Activated CD4-positive, alpha-beta T cell treated with anti-CD3 and anti-CD28 coated beads for 36 hours (primary cell): ENCODE results near the gene CAMK2G. TPM values are rescaled to one million over a fixed set of nuclear protein-coding genes. Genes with fewer than 3 reads are reported as not detected.
A peak's percentile ranks its signal among the peaks of the same experiment; 100 is the strongest.

ENCODE experiments used
- ATAC-seq: fragments of 200-7000 bp; cut with Tn5 transposase; one replicate; pipeline ENCODE4 v1.10.0; 2021; ENCODE audit warnings: mild to moderate bottlenecking, moderate library complexity
- CTCF ChIA-PET: fragments of 350-600 bp; sonication (Branson Sonifier 250); formaldehyde crosslinking; loops from one replicate; lab custom pipeline; 2021; ENCODE audit warnings: antibody characterized with exemption; lab: Charles Lee
- POLR2A ChIA-PET: fragments of 350-600 bp; sonication (Branson Sonifier 250); formaldehyde crosslinking; loops from one replicate; lab custom pipeline; 2021; ENCODE audit warnings: antibody characterized with exemption, inconsistent platforms; lab: Charles Lee
- DNase-seq: peaks from one replicate; pipeline ENCODE4 v3.0.0-alpha.2; 2020
- H3K27ac Mint-ChIP-seq: one replicate; pipeline ENCODE4 v1.8.0; 2021; ENCODE audit warnings: mixed read lengths
- H3K27me3 Mint-ChIP-seq: one replicate; pipeline ENCODE4 v1.8.0; 2021; ENCODE audit warnings: mixed read lengths
- H3K36me3 Mint-ChIP-seq: one replicate; pipeline ENCODE4 v1.8.0; 2021; ENCODE audit warnings: low read depth, mixed read lengths
- H3K4me1 Mint-ChIP-seq: one replicate; pipeline ENCODE4 v1.8.0; 2021; ENCODE audit warnings: mixed read lengths
- H3K4me3 Mint-ChIP-seq: one replicate; pipeline ENCODE4 v1.8.0; 2021; ENCODE audit warnings: mild to moderate bottlenecking, moderate library complexity, mixed read lengths
- H3K9me3 Mint-ChIP-seq: one replicate; pipeline ENCODE4 v1.8.0; 2021; ENCODE audit warnings: low read depth, mixed read lengths
- intact Hi-C, 2 experiments: fragments of 100-400 bp; cut with DNase I in 1 of 2; cut with micrococcal nuclease in 1 of 2; formaldehyde crosslinking; loops; one replicate each; pipeline versions ENCODE4 v1.14.2 to v1.15.1; 2022 to 2024; cut with DNase I, micrococcal nuclease
- total RNA-seq, 2 experiments: library from RNA; stranded (reverse); gene quantifications; one replicate each; pipeline ENCODE4 v1.2.3, GENCODE V29; 2021

The CAMK2G gene
- total RNA-seq, 2 experiments from 2014 or later: 16.4 to 19.4 TPM

- ChIA-PET POLR2A (interaction anchor here (0.6 to 2.0 kb wide), 6 partner anchors 9 to 41 kb away, joined by 3 to 8 read pairs (median 5); no protein-coding TSS in a partner anchor), CTCF (interaction anchor here (0.6 to 3.5 kb wide), 10 partner anchors 9 to 406 kb away, joined by 3 to 22 read pairs (median 4); partner anchors contain the start of genes CHCHD1 and ZSWIM8)
- Mint-ChIP-seq H3K27ac (peak overlapping the region; percentile 91), H3K27me3 (no peaks in the 10 kb centered on the region), H3K4me3 (peak overlapping the region; percentile 86), H3K9me3 (no peaks in the 10 kb centered on the region), H3K36me3 (peaks cover 74% of the 10 kb centered on the region), H3K4me1 (peaks cover 48% of the 10 kb centered on the region)
- ATAC-seq: peak; percentile 1
- intact Hi-C loops: loop anchor here (1.0 to 5.0 kb wide), 7 partner anchors 10 to 144 kb away; partner anchors contain the start of genes NDST2 (in 2 of the 2), SEC24C (in 2 of the 2) and ZSWIM8 (in 2 of the 2)
- DNase-seq: peak; percentile 86
These were observed 102.6 kb downstream of the CAMK2G start for GRCh38 chr10:73771722-73772280.

DNA sequence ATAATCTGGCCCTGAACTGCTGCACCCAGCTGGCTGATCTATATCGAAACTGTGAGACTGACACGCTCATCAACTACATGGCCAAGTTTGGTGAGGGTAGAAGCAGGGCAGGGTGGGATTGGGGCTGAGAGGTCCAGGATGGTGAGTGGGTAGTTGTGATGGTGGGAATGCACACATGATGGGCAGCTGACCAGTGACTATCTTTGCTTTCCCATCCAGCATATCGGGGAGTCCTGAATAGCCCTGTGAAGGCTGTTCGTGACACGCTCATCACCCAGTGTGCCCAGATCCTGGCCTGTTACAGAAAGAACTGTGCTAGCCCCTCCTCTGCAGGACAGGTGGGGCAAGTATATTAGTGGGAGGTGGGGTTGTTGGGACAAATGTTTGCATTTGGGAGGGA is 105.0 kb downstream of the CAMK2G start:
- Mint-ChIP-seq H3K4me1 (peaks cover 36% of the 10 kb centered on the region), H3K27ac (peak overlapping the region; percentile 76), H3K36me3 (peaks cover 76% of the 10 kb centered on the region), H3K27me3 (no peaks in the 10 kb centered on the region), H3K4me3 (no peak overlapping the region), H3K9me3 (no peaks in the 10 kb centered on the region)
- intact Hi-C loops: no loop called here
- POLR2A ChIA-PET: interaction anchor here (0.5 to 1.2 kb wide), 2 partner anchors 17 to 24 kb away, joined by 3 to 5 read pairs; partner anchors contain the start of gene SEC24C
- ATAC-seq (no peak), DNase-seq (no peak)
- CTCF ChIA-PET: interaction anchor here (1.0 to 2.4 kb wide), 7 partner anchors 10 to 171 kb away, joined by 3 to 7 read pairs (median 6); no protein-coding TSS in a partner anchor

DNA sequence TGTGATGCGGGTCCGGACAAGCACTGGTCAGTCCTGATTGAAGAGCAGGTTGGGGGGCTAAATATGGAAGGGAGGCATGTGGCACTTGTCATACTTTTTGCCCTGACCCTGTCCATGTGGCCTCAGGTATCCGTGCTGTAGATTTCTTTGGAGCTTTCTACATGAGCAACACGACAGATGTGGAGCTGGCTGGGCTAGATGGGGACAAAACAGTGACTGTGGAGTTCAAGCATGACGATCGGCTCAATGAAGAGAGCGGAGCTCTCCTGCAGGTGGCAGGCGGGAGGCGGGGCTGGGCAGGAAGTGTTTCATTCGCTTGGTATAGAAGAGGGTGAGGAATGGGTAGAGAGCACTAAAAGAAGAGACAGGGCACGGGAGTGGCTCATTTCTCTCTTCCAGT is 105.5 kb downstream of the CAMK2G start:
- POLR2A ChIA-PET: interaction anchor here (0.6 to 1.2 kb wide), 2 partner anchors 24 to 41 kb away, joined by 3 to 5 read pairs; partner anchors contain the start of gene SEC24C
- peaks cover 34% of the 10 kb centered on the region for H3K4me1 Mint-ChIP-seq
- intact Hi-C loops: no loop called here
- H3K9me3 Mint-ChIP-seq: no peaks in the 10 kb centered on the region
- peak; percentile 84 for DNase-seq
- H3K4me3 Mint-ChIP-seq: no peak overlapping the region
- CTCF ChIA-PET: interaction anchor here (0.6 to 2.4 kb wide), 10 partner anchors 11 to 1251 kb away, joined by 3 to 7 read pairs (median 4); partner anchors contain the start of gene CHCHD1
- H3K36me3 Mint-ChIP-seq: peaks cover 76% of the 10 kb centered on the region
- peak; percentile 50 for ATAC-seq
- H3K27me3 Mint-ChIP-seq: no peaks in the 10 kb centered on the region
- peak overlapping the region; percentile 76 for H3K27ac Mint-ChIP-seq

DNA sequence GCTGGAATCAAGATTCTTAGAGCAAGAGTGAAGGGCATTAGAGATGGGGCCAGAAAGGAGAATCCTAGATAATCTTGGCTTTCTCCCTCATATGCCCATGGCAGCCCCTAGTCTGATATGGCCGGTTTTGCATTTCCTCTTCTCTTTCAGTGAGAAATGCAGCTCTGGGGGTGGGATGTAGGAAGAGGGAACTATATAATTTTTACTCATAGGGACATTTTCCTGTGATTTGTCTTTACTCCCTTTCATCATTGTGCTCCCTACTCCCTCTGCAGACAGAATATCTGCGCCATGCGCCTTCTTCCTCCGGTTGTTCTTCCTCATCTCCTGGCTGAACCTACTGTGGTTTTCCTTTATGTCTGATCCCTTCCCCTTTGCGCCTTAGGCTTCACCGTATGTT is 109.3 kb downstream of the CAMK2G start:
- ATAC-seq (no peak), DNase-seq (no peak)
- Mint-ChIP-seq H3K4me3 (no peak overlapping the region), H3K9me3 (no peaks in the 10 kb centered on the region), H3K27ac (peak overlapping the region; percentile 44), H3K36me3 (peaks cover 81% of the 10 kb centered on the region), H3K27me3 (no peaks in the 10 kb centered on the region), H3K4me1 (peaks cover 43% of the 10 kb centered on the region)
- POLR2A ChIA-PET: no interaction called here
- intact Hi-C loops: no loop called here
- CTCF ChIA-PET: no interaction called here

DNA sequence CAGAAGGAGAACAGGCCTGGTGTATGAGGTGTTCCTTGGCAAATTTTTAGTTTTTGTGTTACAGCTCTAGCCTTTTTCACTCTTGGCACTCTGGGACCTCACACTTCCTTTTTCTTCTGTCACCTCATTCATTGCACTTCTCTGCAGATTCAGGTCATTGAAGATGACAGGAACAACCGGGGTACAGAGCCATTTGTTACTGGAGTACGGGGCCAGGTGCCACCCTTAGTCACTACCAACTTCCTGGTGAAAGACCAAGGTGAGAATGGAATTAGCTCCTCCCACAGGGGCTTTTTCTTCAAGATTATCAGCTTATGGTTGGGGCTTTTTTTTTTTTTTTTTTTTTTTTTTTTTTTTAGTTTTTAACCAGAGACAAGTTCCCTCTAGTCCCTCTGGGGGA is 111.0 kb downstream of the CAMK2G start:
- CTCF ChIA-PET: interaction anchor here (0.8 to 1.5 kb wide), 4 partner anchors 8 to 123 kb away, joined by 3 to 5 read pairs (median 4); a partner anchor contains a TSS
- ATAC-seq (peak; percentile 40), DNase-seq (peak; percentile 27)
- H3K36me3 Mint-ChIP-seq: peaks cover 77% of the 10 kb centered on the region
- intact Hi-C loops: no loop called here
- no peaks in the 10 kb centered on the region for H3K27me3 Mint-ChIP-seq
- peaks cover 50% of the 10 kb centered on the region for H3K4me1 Mint-ChIP-seq
- peak overlapping the region; percentile 81 for H3K27ac Mint-ChIP-seq
- POLR2A ChIA-PET: interaction anchor here (0.6 to 1.1 kb wide), 2 partner anchors 9 to 408 kb away, joined by 5 to 6 read pairs; a partner anchor contains a TSS
- no peaks in the 10 kb centered on the region for H3K9me3 Mint-ChIP-seq
- H3K4me3 Mint-ChIP-seq: no peak overlapping the region

- no peaks in the 10 kb centered on the region for H3K27me3 Mint-ChIP-seq
- no peak overlapping the region for H3K4me3 Mint-ChIP-seq
- H3K27ac Mint-ChIP-seq: peak overlapping the region; percentile 81
- DNase-seq: peak; percentile 50
- peaks cover 75% of the 10 kb centered on the region for H3K36me3 Mint-ChIP-seq
- CTCF ChIA-PET: interaction anchor here (0.8 to 1.5 kb wide), 4 partner anchors 9 to 123 kb away, joined by 3 to 5 read pairs (median 4); a partner anchor contains a TSS
- H3K4me1 Mint-ChIP-seq: peaks cover 53% of the 10 kb centered on the region
- POLR2A ChIA-PET: interaction anchor here (1.1 kb wide), 1 partner anchor 9 kb away, joined by 5 read pairs; a partner anchor contains a TSS
- ATAC-seq: peak; percentile 64
- intact Hi-C loops: no loop called here
- H3K9me3 Mint-ChIP-seq: no peaks in the 10 kb centered on the region
These were observed 111.4 kb downstream of the CAMK2G start for GRCh38 chr10:73762915-73763314.

Other genes starting within 250 kb of the CAMK2G start
- gene MYOZ1, start 233.1 kb downstream of the CAMK2G start, total RNA-seq: not detected
- not detected for gene SYNPO2L, start 218.5 kb downstream of the CAMK2G start, total RNA-seq
- gene AGAP5, start 176.4 kb downstream of the CAMK2G start, total RNA-seq: 10 to 100 TPM in 1 of 2 experiments, 1 to 10 TPM in 1; 7.1 to 10.3 TPM
- 10 to 100 TPM; 84.6 to 88.2 TPM for gene SEC24C, start 130.2 kb downstream of the CAMK2G start, total RNA-seq
- 10 to 100 TPM; 12.7 to 37.1 TPM for gene CHCHD1, start 92.5 kb downstream of the CAMK2G start, total RNA-seq
- 10 to 100 TPM; 40.1 to 67.3 TPM for gene ZSWIM8, start 88.9 kb downstream of the CAMK2G start, total RNA-seq
- gene NDST2, start 63.0 kb downstream of the CAMK2G start, total RNA-seq: 10 to 100 TPM; 54.7 to 65.0 TPM
- gene PLAU, start 36.6 kb upstream of the CAMK2G start, total RNA-seq: under 1 TPM in 1 of 2 experiments, not detected in 1; 0.16 TPM
- 10 to 100 TPM; 20.7 to 22.7 TPM for gene VCL, start 123.6 kb upstream of the CAMK2G start, total RNA-seq